MCF 10A (cell line): ENCODE results near the gene ERAP2. TPM values are rescaled to one million over a fixed set of nuclear protein-coding genes. Genes with fewer than 3 reads are reported as not detected.

Experiments used
- BruUV-seq: library from RNA; stranded (reverse); fragments of 400-500 nt; replicated peaks from 2 replicates; lab custom pipeline; 2021; lab: Mats Ljungman, UMichigan
- CTCF ChIA-PET: fragments of 300-600 bp; sonication (Branson Sonifier 250); formaldehyde crosslinking; extraction: SDS; loops from one replicate; lab custom pipeline; 2021; ENCODE audit warnings: antibody characterized with exemption, inconsistent platforms; lab: Yijun Ruan, JAX
- POLR2A ChIA-PET: fragments of 300-600, 350-650 bp; sonication (Branson Sonifier 250); formaldehyde crosslinking; extraction: SDS; loops from one replicate; lab custom pipeline; 2020; ENCODE audit warnings: antibody characterized with exemption, inconsistent platforms; lab: Yijun Ruan, JAX
- DNase-seq: peaks from one replicate; pipeline ENCODE4 v3.0.0-alpha.2; 2018; ENCODE audit not compliant: unreplicated experiment
- H3K27ac Mint-ChIP-seq: one replicate; pipeline ENCODE4 v1.8.0; 2022; ENCODE audit warnings: mild to moderate bottlenecking, low read depth, mixed read lengths; ENCODE audit not compliant: unreplicated experiment
- H3K27me3 Mint-ChIP-seq: one replicate; pipeline ENCODE4 v1.8.0; 2022; ENCODE audit warnings: mixed read lengths; ENCODE audit not compliant: insufficient read depth, unreplicated experiment
- H3K36me3 Mint-ChIP-seq: one replicate; pipeline ENCODE4 v1.8.0; 2022; ENCODE audit warnings: mild to moderate bottlenecking, moderate library complexity, mixed read lengths; ENCODE audit not compliant: insufficient read depth, unreplicated experiment
- H3K4me1 Mint-ChIP-seq: one replicate; pipeline ENCODE4 v1.8.0; 2022; ENCODE audit warnings: mixed read lengths; ENCODE audit not compliant: insufficient read depth, unreplicated experiment
- H3K4me3 Mint-ChIP-seq: one replicate; pipeline ENCODE4 v1.8.0; 2022; ENCODE audit warnings: mild to moderate bottlenecking, moderate library complexity, mixed read lengths; ENCODE audit not compliant: unreplicated experiment
- H3K9me3 Mint-ChIP-seq: one replicate; pipeline ENCODE4 v1.8.0; 2022; ENCODE audit warnings: mixed read lengths; ENCODE audit not compliant: unreplicated experiment
- intact Hi-C: fragments of 100-400 bp; cut with micrococcal nuclease; formaldehyde crosslinking; loops from 2 replicates; pipeline ENCODE4 v1.14.1; 2022
- total RNA-seq: library from RNA; stranded (reverse); gene quantifications from 2 replicates; pipeline ENCODE4 v1.2.3, GENCODE V29; 2022
- TF ChIP-seq, protein P1 (sequence below): fragments of 200-600 bp; IDR thresholded peaks from one replicate; pipeline ENCODE4 v1.8.0; 2022; ENCODE audit warnings: antibody characterized with exemption, mild to moderate bottlenecking; ENCODE audit not compliant: unreplicated experiment

Gene ERAP2
- total RNA-seq, 1 experiment from 2014 or later = 2.5 TPM

DNA sequence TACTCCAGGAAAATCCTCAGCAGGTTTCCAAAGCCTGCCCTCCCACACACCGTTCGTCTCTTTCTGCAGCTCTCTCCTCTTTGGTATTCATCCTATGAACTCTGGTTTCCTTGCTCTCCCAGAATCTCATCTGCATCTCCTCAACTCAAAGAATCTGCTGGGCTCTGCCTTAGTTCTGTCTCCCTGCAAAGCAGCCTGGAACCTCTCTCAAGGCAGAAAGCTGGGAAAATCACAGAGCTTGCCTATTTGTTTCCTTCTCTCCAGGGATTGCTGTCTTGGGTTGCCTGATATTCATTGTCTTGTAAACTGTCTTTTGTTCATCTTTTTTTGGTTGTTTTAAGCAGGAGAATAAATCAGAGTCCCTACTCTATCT, 5.3 kb upstream of the ERAP2 start:
- TF ChIP-seq, protein P1, sequence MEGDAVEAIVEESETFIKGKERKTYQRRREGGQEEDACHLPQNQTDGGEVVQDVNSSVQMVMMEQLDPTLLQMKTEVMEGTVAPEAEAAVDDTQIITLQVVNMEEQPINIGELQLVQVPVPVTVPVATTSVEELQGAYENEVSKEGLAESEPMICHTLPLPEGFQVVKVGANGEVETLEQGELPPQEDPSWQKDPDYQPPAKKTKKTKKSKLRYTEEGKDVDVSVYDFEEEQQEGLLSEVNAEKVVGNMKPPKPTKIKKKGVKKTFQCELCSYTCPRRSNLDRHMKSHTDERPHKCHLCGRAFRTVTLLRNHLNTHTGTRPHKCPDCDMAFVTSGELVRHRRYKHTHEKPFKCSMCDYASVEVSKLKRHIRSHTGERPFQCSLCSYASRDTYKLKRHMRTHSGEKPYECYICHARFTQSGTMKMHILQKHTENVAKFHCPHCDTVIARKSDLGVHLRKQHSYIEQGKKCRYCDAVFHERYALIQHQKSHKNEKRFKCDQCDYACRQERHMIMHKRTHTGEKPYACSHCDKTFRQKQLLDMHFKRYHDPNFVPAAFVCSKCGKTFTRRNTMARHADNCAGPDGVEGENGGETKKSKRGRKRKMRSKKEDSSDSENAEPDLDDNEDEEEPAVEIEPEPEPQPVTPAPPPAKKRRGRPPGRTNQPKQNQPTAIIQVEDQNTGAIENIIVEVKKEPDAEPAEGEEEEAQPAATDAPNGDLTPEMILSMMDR = no peak
- no peak overlapping the region for H3K27ac Mint-ChIP-seq
- no peaks in the 10 kb centered on the region for H3K9me3 Mint-ChIP-seq
- H3K27me3 Mint-ChIP-seq = no peaks in the 10 kb centered on the region
- H3K4me3 Mint-ChIP-seq = no peak overlapping the region
- ChIA-PET CTCF (interaction anchor here (0.6 to 1.7 kb wide), 3 partner anchors 9 to 272 kb away, joined by 3 to 7 read pairs (median 5); partner anchors contain the start of gene LIX1), POLR2A (no interaction called here)
- intact Hi-C loops = no loop called here
- H3K4me1 Mint-ChIP-seq = peaks cover 14% of the 10 kb centered on the region
- no peak for DNase-seq
- no peaks in the 10 kb centered on the region for H3K36me3 Mint-ChIP-seq
- BruUV-seq = no TSS peak

DNA sequence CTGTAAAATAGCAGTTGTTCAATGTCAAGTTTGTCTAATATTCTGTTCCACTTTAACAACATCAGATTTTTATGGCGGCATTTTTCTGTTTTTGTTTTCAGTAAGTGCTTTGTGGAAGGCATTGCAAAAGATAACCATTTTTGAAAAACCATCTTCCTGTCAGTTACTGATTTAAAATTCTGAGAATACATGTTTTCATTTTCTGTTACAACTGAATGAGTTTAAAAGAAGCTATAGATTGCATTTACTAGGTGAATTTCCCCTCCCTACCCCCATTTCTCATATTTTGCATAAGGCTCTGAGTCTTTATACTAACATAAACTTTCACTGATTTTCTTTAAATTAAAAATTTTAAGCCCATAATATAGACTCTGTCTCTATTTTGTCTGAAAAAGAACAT, 4.6 kb upstream of the ERAP2 start:
- Mint-ChIP-seq H3K9me3 (no peaks in the 10 kb centered on the region), H3K4me1 (peaks cover 15% of the 10 kb centered on the region), H3K27ac (no peak overlapping the region), H3K36me3 (no peaks in the 10 kb centered on the region), H3K4me3 (no peak overlapping the region), H3K27me3 (no peaks in the 10 kb centered on the region)
- BruUV-seq = no TSS peak
- TF ChIP-seq, protein P1 = no peak
- CTCF ChIA-PET = interaction anchor here (0.5 to 1.7 kb wide), 10 partner anchors 8 to 271 kb away, joined by 3 to 7 read pairs (median 3); partner anchors contain the start of gene LIX1
- POLR2A ChIA-PET = interaction anchor here (0.6 kb wide), 2 partner anchors 14 to 30 kb away, joined by 3 read pairs; no protein-coding TSS in a partner anchor
- DNase-seq = no peak
- intact Hi-C loops = no loop called here

DNA sequence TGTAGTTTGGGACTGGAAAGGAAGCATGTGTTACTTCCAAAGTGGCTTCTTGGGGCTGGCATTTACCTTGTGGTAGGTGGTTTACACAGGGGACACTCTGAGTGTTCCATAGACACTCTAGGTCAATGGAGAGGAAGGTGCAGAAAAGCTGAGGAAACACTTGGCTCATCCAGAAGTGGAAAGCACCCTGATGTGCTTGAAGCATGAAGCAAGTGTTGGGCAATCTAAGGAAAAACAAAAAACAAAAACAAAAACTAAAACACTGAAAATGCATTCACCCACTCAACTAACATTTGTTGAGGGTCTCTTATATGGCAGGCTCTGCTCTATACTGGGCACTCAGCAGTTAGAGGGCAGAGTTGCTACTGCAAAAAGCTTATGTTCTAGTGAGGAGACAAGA, 2.9 kb upstream of the ERAP2 start:
- intact Hi-C loops = no loop called here
- TF ChIP-seq, protein P1 = no peak
- BruUV-seq = no TSS peak
- no peak for DNase-seq
- H3K9me3 Mint-ChIP-seq = no peaks in the 10 kb centered on the region
- POLR2A ChIA-PET = interaction anchor here (1.5 kb wide), 1 partner anchor 63 kb away, joined by 6 read pairs; the partner anchor contains the start of gene LNPEP
- no peak overlapping the region for H3K27ac Mint-ChIP-seq
- peaks cover 23% of the 10 kb centered on the region for H3K4me1 Mint-ChIP-seq
- CTCF ChIA-PET = interaction anchor here (0.6 to 2.0 kb wide), 4 partner anchors 172 to 289 kb away, joined by 3 to 7 read pairs (median 3); partner anchors contain the start of gene LIX1
- H3K4me3 Mint-ChIP-seq = no peak overlapping the region
- H3K27me3 Mint-ChIP-seq = no peaks in the 10 kb centered on the region
- no peaks in the 10 kb centered on the region for H3K36me3 Mint-ChIP-seq

DNA sequence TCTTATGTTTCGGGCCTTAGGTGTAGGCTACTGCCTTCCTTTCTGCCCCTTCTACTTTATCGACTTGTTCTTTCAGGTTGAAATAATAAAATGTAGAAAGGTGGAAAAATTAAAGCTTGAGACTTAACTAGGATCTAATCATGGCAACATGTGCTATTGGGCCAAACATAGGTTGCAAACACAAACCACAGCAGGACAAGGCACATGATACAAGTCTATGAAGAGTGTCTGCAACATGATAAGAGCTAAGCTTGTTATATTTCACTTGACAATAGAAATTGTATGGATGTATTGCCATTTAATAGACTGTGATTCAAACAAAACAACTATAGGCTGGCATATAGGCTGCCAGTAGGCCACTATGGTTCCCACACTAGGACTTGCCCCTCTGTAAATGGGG, 1.7 kb upstream of the ERAP2 start:
- BruUV-seq = no TSS peak
- Mint-ChIP-seq H3K27ac (no peak overlapping the region), H3K4me3 (peak overlapping the region; percentile 10), H3K4me1 (peaks cover 23% of the 10 kb centered on the region), H3K36me3 (no peaks in the 10 kb centered on the region), H3K27me3 (no peaks in the 10 kb centered on the region), H3K9me3 (no peaks in the 10 kb centered on the region)
- intact Hi-C loops = loop anchor here (5.0 kb wide), 1 partner anchor 67 kb away; the partner anchor contains the start of gene ERAP1
- ChIA-PET POLR2A (interaction anchor here (0.6 to 4.7 kb wide), 4 partner anchors 13 to 66 kb away, joined by 3 to 40 read pairs (median 4); partner anchors contain the start of genes ERAP1 and LNPEP), CTCF (interaction anchor here (0.6 to 2.0 kb wide), 6 partner anchors 65 to 1586 kb away, joined by 3 to 7 read pairs (median 3); no protein-coding TSS in a partner anchor)
- TF ChIP-seq, protein P1 = no peak
- no peak for DNase-seq
